ENCODE data around the gene ARHGAP22. TPM values are rescaled to one million over a fixed set of nuclear protein-coding genes. Genes with fewer than 3 reads are reported as not detected.

The ARHGAP22 gene
- total RNA-seq, 2 donors from 2014 or later = 0.32 to 0.48 TPM

DNA sequence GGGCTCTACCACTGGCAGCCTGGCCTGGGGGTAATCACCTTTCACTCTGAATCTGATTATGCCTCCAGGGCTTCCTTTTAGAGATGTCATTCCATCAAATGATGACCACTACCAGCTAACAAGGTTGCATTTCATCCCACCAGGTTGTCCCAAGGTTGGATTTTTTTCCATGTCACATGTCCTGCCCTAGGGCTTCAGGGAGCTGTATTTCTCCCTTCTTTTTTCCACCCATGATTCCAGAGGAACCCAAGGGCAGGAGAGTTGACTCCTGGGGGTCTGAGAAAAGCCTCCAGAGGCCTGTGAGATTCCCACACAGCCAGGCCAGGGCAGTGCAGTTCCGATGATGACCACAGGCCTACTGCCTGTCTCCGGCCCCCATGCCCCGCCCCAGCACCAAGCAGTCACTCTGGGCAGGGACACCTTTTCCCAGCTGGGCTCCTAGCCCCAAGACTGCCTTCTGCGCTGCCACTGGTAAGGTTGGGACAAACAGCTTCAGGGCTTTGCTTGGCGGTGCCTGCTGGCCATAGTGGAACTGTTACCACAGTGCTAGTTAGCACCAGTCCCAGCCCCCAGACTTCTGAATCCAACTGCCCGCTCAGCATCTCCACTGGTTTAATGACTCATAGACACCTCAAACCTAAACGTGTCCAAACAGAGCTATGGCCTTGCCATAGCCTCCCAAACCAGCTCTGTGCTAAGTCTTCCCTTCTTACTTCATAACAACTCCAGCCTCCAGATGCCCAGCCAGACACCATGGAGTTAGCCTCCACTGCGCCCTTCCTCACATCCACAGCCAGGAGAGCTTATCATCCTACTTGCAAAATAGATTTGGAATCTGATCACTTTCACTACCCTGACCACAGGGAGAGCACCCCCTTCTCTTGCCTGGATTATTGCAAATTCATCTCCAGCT lies 133.7 kb downstream of the ARHGAP22 start:
- no peak for ATAC-seq (replicated peaks)
- Mint-ChIP-seq H3K9me3 (no peaks in the 10 kb centered on the region), H3K36me3 (ENCODE audit: low read depth) (no peaks in the 10 kb centered on the region), H3K27ac (no peak overlapping the region), H3K27me3 (peaks cover 5% of the 10 kb centered on the region), H3K4me3 (no peak overlapping the region), H3K4me1 (no peaks in the 10 kb centered on the region)

DNA sequence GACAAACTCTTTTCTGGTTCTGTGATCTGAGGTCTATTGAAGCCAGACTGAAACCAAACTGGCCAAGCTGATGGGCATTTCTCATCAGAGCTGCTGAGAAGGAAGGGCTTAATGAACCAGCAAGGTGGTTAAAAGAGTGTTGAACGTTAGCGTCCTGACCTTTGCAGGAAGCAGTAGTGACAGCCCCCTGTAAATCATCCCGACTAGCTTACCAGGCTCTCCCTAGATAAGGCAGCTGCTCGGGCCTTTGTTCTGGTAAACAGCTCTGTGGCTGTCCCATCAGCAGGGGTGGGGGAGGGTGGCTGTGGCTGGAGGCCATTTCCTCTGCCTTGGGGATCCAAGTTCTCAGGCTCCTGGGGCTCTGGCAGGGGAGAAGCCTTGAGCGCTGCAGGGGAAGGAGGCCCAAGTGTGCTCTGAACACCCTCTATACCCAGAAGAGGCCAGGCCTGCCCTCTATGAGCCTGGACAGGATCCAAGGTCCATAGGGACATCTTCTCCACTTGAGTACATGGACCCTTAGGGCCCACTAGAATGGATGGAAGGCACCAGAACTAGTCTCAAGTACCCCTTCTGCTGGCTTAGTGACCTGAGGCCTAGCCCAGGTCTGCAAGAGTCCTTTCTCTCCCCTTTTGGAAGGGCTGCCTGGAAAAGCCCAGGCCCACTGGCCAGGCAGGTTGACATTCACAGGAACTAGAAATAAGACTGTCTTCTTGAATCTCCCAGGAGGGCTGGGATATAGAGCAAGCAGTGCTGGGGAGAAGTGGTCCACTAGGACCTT lies 134.6 kb downstream of the ARHGAP22 start:
- Mint-ChIP-seq H3K36me3 (ENCODE audit: low read depth) (no peaks in the 10 kb centered on the region), H3K4me1 (no peaks in the 10 kb centered on the region), H3K27me3 (no peaks in the 10 kb centered on the region), H3K9me3 (no peaks in the 10 kb centered on the region), H3K4me3 (no peak overlapping the region), H3K27ac (no peak overlapping the region)
- no peak for ATAC-seq (replicated peaks)

DNA sequence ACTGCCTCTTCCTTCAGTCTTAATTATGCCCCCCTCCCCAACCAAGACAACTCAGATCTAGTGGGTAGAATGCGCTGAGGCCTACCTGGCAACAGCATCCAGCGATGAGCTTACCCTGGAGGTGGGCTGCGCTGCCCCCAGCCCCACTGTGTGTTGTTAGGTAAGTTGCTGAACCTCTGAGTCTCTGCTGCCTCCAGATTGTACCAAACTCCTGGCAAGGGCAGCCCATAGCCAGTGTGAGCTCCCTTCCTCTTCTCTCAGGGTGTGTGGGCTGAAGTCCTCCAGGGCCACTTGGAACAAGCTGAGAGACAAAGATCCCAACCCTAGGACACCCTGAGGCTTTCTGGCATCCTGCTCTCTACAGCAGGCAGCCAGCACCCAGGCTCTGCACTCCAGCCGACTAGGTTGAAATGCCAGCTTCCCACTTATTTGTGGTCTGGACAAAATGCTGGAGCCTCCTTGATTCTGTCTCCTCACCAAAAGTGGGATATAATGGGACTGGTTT lies 135.3 kb downstream of the ARHGAP22 start:
- H3K4me3 Mint-ChIP-seq = no peak overlapping the region
- H3K27ac Mint-ChIP-seq = no peak overlapping the region
- no peaks in the 10 kb centered on the region for H3K27me3 Mint-ChIP-seq
- no peaks in the 10 kb centered on the region for H3K4me1 Mint-ChIP-seq
- no peak for ATAC-seq (replicated peaks)
- H3K9me3 Mint-ChIP-seq = no peaks in the 10 kb centered on the region
- no peaks in the 10 kb centered on the region for H3K36me3 Mint-ChIP-seq (ENCODE audit: low read depth)

DNA sequence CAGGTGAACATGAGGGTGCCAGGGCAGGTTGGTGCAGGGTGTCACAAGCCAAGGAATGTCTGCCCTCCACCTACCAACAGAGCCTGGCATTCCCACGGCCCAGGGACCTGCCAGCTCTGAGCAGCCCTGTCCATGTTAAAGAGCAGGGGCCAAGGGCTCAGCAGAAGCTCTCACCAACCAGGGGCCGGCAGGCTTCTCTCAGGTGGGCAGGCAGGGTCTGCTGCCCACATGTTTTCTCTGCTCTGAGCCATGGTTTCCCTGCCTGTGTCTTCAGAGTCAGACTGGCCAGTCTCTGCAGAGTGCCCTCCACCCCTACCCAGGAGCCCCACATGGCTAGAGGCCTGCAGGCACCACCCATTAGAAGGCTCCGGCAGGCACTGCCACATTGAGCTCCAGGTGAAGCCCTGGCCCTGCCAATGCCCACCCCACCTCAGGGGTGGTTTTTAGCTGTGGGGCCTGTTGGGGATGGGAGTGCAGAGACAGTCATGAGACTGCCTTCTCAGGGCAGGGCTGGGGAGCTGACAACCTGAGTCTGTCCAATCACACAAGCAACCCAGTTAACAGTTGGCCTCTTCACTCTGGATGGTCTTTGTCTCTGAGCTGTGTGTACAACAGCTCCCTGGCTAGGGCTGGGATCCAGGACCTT lies 135.9 kb downstream of the ARHGAP22 start:
- no peak for ATAC-seq (replicated peaks)
- Mint-ChIP-seq H3K27ac (no peak overlapping the region), H3K36me3 (ENCODE audit: low read depth) (no peaks in the 10 kb centered on the region), H3K9me3 (no peaks in the 10 kb centered on the region), H3K4me3 (no peak overlapping the region), H3K4me1 (no peaks in the 10 kb centered on the region), H3K27me3 (no peaks in the 10 kb centered on the region)

DNA sequence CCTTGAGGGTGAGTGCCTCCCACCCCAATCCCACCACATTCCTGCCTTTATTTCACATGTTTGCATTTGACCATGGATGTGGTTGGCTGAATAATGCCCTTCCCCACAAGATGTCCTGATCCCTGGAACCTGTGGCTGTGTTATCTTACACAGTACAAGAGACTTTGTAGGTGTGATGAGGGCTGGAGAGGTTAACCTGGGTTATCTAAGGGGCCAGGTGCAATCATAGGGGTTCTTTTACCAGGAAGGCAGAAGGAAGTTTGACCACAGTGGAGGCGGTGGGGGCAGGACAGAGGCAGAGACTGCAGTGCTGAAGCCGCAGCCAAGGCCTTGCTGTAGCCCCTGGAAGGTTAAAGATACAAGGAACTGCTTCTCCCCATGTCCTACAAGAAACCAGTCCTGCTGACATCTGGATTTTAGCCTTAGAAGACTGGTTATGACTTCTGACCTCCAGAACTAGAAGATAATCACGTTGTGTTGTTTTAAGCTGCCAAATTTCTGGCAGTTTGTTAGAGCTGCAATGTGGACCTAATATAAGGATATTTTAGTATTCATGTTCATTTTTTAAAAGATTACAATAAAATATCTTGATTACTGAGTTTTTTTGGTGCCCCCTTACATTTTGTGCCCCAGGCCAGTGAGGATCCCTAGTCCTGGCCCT lies 136.6 kb downstream of the ARHGAP22 start:
- no peak overlapping the region for H3K27ac Mint-ChIP-seq
- H3K9me3 Mint-ChIP-seq = no peaks in the 10 kb centered on the region
- H3K4me3 Mint-ChIP-seq = no peak overlapping the region
- no peaks in the 10 kb centered on the region for H3K4me1 Mint-ChIP-seq
- ATAC-seq (replicated peaks) = no peak
- no peaks in the 10 kb centered on the region for H3K27me3 Mint-ChIP-seq
- H3K36me3 Mint-ChIP-seq (ENCODE audit: low read depth) = no peaks in the 10 kb centered on the region

DNA sequence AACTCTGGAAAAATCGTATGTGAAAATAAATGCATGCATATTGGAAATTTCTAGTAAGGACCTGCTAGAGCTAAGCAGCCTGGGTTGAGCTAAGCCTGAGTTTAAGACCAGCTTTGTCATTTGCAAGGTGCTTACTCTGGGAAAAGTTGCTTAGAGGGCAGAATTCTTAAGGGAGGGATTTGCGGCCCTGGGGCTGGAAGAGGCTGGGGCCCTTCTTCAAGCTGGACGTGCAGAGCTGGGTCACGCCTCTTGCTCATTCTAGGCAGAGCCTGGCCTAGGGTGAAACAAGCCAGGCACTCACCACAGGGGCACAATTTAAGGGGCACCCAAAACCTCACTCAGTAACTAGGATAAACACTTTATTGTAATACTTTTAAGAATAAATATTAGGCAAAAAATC lies 137.2 kb downstream of the ARHGAP22 start:
- Mint-ChIP-seq H3K27ac (no peak overlapping the region), H3K4me3 (no peak overlapping the region), H3K4me1 (no peaks in the 10 kb centered on the region), H3K36me3 (ENCODE audit: low read depth) (no peaks in the 10 kb centered on the region), H3K9me3 (no peaks in the 10 kb centered on the region), H3K27me3 (no peaks in the 10 kb centered on the region)
- ATAC-seq (replicated peaks) = no peak

DNA sequence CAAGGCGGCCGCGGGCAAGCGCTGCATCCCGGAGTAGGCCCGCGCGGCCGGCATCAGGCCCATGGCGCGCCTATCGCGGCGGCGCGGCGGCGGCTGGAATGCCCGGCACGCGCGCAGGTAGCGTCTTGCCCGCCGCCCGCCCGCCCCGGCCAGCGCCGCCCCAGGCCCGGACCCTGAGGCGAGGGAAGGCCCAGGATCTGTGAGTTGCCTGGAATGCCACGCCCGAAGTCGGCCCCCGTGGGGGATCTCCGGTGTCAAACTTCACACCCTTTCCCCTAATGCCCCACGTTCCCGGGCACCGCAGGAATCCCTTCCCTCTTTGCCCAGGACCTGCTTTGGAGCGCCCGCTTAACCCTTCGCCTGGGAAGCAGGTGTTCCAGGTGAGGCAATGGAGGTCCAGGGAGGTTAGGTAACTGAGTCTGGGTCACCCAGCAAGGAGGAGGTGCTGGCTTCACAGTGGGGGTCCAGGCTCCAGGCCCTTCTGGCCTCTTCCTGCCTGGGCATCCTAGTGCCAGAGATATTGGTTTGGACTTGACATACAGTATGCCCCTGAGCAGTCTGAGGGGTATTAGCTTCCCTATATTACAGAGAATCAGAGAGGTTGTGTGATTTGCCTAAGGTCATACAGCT lies 138.1 kb downstream of the ARHGAP22 start:
- no peaks in the 10 kb centered on the region for H3K36me3 Mint-ChIP-seq (ENCODE audit: low read depth)
- H3K27ac Mint-ChIP-seq = no peak overlapping the region
- no peak overlapping the region for H3K4me3 Mint-ChIP-seq
- no peaks in the 10 kb centered on the region for H3K27me3 Mint-ChIP-seq
- H3K4me1 Mint-ChIP-seq = no peaks in the 10 kb centered on the region
- no peak for ATAC-seq (replicated peaks)
- no peaks in the 10 kb centered on the region for H3K9me3 Mint-ChIP-seq

DNA sequence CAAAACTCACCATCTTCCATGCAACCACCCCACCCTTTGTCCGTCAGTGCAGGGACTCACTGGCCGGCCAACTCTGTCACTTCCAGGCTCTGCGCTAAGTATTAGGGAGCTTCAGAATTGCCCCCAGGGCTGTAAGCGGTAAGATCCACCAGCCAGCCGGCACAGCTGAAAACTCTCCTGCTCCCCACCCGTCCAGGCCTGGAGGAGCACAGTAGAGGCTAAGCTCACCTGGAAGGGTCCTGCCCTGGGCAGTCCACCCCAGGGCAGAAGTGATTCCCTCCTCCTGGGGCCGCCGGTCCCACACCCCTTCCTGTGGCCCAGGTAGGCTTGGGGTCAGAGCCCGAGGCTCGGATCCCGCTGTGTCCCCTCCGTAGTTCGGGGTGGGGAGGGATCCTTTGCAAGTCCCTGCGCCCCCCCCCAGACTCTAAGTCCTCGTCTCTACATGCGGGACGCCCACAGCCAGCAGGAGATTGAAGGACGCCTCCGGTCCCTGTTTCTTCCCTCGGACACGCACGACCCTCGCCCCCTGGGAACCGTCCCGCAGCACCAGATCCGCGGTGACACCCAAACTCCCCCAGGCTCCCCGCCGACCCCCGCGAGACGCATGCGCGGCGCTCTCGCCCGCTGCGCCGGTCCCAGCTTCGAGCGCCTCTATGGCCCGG lies 138.9 kb downstream of the ARHGAP22 start:
- no peak overlapping the region for H3K27ac Mint-ChIP-seq
- ATAC-seq (replicated peaks) = no peak
- H3K27me3 Mint-ChIP-seq = no peaks in the 10 kb centered on the region
- H3K4me1 Mint-ChIP-seq = no peaks in the 10 kb centered on the region
- H3K4me3 Mint-ChIP-seq = no peak overlapping the region
- no peaks in the 10 kb centered on the region for H3K9me3 Mint-ChIP-seq
- no peaks in the 10 kb centered on the region for H3K36me3 Mint-ChIP-seq (ENCODE audit: low read depth)

DNA sequence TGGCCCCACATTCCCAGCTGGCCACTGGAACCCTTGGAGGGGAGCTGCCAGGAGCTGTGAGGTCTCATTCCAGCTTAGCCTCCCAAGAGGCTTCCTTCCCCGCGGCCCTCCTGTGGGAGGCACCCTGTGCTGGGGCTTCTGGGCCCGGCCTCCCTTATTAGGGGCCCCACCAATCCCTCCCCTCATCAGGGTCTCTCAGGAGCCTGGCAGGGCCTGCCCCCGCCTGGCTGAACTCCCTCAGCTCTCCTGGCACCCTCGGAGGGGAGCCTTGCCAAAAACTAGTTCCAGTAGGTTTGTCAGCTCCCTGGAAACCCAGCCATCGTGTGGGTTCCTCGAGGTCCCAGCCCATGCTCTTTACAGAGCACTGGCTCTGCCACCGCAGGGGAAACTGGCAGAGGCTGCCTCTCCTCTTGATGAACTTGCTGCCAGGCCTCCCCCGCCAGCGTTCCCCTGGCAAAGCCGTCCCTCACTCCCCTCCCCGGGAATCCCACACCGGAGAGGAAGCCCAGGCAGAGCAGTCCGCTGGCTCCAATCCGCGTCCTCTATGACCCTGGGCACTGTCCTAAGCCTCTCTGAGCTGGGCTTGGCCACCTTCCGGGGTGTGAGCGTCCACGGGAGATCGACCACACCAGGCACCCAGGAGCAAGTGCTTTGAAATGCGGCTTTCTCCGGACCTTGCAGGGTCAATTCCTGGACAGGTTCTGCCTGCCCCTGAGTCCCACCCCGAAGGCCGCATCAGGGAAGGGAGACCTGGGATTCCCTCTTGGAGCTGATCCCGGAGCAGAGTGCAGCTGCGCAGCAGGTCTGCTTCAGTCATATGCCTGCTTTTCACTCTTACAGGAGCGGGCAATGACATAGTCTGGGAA lies 139.8 kb downstream of the ARHGAP22 start:
- Mint-ChIP-seq H3K27me3 (no peaks in the 10 kb centered on the region), H3K27ac (no peak overlapping the region), H3K36me3 (ENCODE audit: low read depth) (no peaks in the 10 kb centered on the region), H3K4me1 (no peaks in the 10 kb centered on the region), H3K9me3 (no peaks in the 10 kb centered on the region), H3K4me3 (no peak overlapping the region)
- no peak for ATAC-seq (replicated peaks)

DNA sequence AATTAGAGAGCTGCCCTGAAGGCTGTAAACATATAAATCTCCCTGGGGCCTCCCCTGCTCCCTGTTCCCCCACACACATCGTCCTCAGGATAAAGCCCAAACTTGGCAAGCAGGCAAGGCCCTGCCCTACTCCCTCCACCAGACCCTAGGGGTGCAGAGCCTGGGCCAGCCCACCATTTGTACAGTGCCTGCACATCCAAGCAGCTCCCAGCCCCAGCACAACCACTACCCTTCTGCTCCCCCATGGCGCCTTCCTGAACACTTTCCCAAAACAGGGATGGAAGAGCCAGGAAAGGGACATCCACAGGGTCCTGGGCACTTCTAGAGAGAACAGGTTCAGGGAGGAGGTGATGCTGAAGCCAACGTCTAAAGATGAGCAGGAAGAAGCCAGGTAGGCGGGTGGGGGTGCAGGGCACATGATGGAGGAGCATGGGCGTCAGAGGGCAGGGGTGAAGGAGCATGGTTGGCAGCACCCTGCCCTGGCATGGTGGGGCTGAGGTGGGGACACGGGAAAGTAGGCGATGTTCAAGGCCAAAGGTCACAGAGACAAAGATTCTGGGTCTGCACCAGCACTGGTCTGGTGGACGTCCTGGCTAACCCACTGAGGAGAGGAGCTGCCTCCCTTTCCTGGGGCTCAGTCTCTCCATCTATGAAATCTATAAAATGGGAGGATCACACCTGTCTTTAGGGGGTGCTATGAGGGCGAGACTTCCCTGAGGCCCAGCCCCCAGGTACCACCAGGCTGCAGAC lies 140.6 kb downstream of the ARHGAP22 start:
- ATAC-seq (replicated peaks) = no peak
- Mint-ChIP-seq H3K4me1 (no peaks in the 10 kb centered on the region), H3K27ac (no peak overlapping the region), H3K9me3 (no peaks in the 10 kb centered on the region), H3K27me3 (no peaks in the 10 kb centered on the region), H3K4me3 (no peak overlapping the region), H3K36me3 (ENCODE audit: low read depth) (no peaks in the 10 kb centered on the region)

DNA sequence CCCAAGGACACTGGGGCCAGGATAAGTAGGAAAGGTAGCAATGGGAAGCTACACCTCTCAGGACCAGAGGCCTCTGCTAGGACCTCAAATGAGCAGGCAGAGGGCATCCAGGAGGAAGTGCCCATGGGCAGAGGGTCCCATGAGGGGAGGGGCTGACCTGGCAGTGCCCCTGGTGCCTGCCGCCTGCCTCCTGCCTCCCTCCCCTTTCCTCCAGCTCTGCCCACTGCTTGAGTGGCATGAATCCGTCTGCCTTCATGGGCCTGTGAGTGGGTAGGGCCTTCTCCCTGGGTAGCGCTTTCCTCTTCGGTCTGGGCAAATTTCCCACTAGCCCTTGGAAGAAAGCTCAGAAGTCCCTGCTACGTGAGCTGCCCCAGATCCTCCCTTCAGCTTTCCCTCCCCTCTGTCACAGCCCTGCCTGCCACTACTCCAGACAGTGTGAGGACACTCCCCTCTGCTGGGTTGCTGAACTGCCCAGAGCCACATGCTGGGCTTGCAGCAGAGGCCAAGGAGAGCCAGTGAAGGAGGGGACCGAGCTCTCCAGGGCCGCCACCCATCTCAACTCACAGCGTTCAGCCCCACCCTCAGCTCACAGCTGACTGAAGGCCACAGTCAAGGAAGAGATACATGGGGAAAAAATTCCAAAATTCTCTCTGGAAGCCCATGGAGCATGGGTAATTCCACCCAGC lies 141.4 kb downstream of the ARHGAP22 start:
- H3K36me3 Mint-ChIP-seq (ENCODE audit: low read depth) = no peaks in the 10 kb centered on the region
- no peak for ATAC-seq (replicated peaks)
- no peaks in the 10 kb centered on the region for H3K9me3 Mint-ChIP-seq
- H3K4me3 Mint-ChIP-seq = no peak overlapping the region
- H3K27me3 Mint-ChIP-seq = no peaks in the 10 kb centered on the region
- no peaks in the 10 kb centered on the region for H3K4me1 Mint-ChIP-seq
- no peak overlapping the region for H3K27ac Mint-ChIP-seq

DNA sequence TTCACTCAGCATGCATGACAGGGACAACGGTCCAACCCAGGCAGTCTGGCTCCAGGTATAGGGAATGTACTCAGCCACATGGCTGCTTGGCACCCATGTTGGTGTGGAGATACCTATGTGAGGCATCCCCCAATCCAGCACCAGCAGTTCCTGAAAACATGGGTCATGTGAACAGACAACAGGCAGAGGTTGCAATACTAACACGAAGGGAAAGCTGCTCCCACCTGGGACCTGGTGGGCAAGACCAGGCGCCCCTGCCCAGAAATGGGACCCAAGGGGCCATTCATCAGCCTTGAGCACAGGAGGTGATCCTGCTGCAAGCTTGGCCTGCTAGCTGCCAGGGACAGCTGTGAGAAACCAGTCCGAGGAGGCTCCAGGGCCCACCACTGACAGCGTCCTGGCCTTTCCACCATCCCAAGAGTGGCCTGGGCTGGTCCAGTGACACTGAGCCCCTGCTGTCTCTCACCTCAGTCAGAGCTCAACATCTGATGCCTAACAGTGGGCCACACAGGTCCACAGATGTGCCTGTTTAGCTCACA lies 142.3 kb downstream of the ARHGAP22 start:
- no peak overlapping the region for H3K4me3 Mint-ChIP-seq
- no peaks in the 10 kb centered on the region for H3K4me1 Mint-ChIP-seq
- no peaks in the 10 kb centered on the region for H3K36me3 Mint-ChIP-seq (ENCODE audit: low read depth)
- no peaks in the 10 kb centered on the region for H3K27me3 Mint-ChIP-seq
- H3K9me3 Mint-ChIP-seq = no peaks in the 10 kb centered on the region
- no peak for ATAC-seq (replicated peaks)
- no peak overlapping the region for H3K27ac Mint-ChIP-seq

All from activated T-helper 17 cell treated with anti-CD3 and anti-CD28 coated beads, Interleukin-2, amount 50 U/mL, for 72 hours (primary cell).